NCI-H524 treated with DMSO at 0.1 percent for 48 hours (cell line): ENCODE data around the gene HPN.
"Not testable (repeated sequence)": the region's sequence is repeated elsewhere in the genome, so short reads cannot be mapped to it uniquely, and the experiment has no call there.

ENCODE experiments used
- DNase-seq: peaks from one replicate; lab custom pipeline; 2025; lab: John Stamatoyannopoulos, UW

Gene HPN

GRCh38 chr19:35009424-35010415 is 31.8 kb upstream of the HPN start:
- no peak for DNase-seq

DNA sequence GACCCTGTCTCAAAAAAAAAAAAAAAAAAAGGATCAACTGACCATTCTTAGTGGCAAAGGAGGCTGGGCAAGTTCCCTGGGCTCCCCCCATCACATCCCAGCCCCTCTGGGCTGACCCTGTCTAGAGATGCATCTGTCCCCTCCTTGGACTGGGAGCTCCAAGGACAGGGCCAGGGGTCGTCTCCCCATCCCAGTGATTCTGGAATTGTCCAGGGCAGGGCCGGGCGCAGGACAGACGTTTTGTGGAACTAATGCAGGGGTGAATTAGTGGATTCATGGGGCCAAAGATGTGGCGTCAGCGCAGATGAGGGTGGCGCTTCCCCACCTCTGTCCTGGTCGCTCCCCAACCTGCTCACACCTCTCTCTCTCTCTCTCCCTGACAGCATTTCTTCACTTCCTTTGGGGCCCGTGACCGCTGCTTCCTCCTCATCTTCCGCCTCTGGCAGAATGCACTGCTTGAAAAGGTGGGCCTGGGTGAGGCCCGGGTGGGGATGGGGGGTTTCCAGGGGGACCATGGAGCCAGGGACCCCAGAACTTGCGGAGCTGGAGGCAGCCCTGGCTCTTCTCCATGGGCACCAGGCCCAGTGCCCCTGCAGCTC is 30.3 kb upstream of the HPN start:
- no peak for DNase-seq

- DNase-seq: no peak
These were observed 29.5 kb upstream of the HPN start for GRCh38 chr19:35011737-35012682.

DNA sequence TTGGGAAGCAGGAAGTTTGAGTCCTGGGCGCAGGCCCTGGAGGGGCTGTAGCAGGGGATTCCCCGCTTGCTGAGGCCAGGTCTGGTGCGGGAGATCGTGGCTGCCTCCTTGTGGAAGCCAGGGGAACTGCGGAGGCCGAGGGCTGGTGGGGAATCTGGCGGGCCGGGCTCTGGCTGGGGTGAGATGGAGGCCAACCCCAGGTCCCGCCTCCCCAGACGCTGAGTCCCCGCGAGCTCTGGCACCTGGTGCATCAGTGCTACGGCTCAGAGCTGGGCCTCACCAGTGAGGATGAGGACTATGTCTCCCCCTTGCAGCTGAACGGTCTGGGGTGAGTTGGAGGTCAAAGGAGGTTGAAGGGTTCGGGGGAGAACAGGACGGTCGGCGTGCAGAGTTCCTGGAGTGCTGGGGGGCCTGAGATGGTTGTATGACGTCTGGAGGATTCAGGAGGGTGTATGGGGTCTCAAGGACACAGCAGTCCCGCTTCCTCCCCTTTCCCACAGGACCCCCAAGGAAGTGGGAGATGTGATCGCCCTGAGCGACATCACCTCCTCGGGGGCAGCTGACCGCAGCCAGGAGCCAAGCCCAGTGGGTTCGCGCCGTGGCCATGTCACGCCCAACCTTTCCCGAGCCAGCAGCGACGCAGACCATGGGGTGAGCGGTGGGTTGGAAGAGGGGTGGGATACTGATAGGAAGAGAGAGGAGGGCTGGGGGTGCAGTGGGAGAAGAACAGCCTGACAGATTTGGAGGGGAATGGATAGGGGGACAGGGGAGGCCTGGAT is 28.3 kb upstream of the HPN start:
- DNase-seq: no peak

DNA sequence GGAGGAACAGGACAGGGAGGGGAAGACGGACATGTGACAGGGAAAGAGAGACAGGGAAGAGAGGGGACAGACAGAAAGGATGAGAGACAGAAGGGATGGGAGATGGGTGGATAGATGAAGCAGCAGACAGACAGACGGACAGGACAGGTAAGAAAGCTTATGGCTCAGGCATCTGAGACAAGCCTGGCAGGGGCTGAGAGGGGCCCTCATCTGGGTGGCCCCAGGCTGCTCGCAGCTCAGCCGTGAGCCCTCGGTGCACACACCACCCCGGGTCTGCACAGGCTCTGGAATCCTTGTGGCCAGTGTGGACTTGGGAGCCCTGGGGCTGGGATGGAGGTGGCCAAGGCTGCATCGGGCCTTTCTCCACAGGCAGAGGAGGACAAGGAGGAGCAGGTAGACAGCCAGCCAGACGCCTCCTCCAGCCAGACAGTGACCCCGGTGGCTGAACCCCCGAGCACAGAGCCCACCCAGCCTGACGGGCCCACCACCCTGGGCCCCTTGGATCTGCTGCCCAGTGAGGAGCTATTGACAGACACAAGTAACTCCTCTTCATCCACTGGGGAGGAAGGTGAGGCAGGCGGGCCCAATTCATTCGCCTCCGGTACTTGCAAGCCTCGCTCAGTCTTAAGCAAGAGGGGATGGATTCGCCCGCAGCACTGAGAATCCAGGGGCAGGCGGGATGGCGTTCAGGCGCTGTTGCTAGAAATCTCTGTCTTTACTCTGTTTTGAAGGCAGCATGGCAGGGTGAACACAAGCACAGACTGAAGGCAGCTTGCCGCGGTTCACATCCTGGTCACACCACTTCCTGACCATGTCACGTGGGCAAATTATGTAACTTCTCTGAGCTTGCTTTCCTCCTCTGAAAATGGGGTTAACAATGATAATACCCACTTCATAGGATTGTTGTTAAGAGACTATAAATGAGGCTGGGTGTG is 27.4 kb upstream of the HPN start:
- DNase-seq: no peak

- DNase-seq: not testable (repeated sequence)
These were observed 26.7 kb upstream of the HPN start for GRCh38 chr19:35014774-35015173.

DNA sequence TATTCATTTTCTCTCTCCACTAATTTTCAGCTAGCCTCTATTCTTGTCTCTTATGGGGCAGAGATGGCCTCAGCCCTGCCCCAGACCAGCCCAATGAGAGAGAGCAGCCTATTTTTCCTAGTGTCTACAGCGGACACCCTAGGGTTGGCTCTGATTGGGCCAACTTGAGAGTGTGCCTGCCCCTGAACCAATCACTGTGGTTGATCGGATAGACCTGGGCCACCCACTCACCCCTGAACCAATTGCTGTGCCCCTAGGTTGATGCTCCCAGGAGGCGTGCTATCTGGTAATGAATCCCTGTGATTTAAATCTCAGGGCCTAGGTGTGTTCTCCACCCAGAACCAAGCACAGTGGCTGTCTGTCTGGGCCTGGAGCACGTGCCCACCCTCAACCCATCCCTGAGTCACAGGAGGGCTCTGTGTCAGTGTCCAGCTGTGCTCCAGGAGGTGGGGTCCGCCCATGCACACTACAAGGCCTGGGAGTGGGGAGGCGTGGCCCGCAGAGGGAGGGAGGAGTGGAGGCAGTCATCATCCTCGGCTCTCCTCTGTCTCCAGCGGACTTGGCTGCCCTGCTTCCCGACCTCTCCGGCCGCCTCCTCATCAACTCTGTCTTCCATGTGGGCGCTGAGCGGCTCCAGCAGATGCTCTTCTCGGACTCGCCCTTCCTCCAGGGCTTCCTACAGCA is 26.1 kb upstream of the HPN start:
- no peak for DNase-seq

DNA sequence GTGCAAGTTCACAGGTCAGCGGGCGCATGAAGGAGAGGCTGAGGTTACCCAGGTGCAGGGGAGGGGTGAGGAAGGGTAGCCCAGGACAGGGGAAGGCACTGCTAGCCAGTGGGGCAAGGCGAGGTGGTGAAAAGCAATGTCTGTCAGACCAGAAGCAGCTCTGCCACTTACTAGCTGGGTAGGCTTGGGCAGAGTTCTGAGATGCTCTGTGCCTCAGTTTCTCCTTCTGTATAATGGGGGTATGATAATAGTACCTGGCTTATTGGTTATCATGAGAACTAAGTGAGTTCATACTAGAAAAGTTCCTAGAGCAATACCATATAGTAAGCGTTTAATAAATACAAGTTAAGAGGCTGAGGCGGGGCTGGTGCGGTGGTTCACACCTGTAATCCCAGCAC is 25.6 kb upstream of the HPN start:
- DNase-seq: no peak

- DNase-seq: no peak
These were observed 24.0 kb upstream of the HPN start for GRCh38 chr19:35017507-35017906.

DNA sequence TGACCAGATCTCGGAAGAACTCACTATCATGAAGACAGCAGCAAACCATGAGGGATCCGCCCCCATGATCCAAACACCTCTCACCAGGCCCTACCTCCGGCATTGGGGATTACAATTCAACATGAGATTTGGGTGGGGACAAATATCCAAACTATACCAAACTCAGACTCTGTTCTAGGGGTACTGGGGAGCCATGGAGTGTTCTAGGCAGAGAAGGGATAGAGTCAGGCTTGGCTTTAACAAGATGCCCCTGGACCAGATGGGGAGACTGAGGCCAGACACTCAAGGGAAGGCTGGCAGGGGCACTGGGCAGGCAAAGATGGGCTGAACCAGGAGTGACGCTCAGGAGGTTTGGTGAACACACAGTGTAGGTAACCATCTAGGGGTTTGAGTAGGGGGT is 23.1 kb upstream of the HPN start:
- no peak for DNase-seq

DNA sequence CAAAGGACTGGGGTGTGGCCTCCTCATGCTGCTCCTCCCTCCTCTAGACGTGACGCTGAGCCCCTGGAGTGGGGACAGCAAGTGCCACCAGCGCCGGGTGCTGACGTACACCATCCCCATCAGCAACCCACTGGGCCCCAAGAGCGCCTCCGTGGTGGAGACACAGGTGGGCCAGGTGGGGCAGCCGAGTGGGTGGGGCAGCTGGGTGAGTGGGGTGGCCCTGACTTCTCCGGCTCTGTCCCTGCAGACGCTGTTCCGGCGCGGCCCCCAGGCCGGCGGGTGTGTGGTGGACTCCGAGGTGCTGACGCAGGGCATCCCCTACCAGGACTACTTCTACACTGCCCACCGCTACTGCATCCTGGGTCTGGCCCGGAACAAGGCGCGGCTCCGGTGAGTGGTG is 22.4 kb upstream of the HPN start:
- no peak for DNase-seq

- no peak for DNase-seq
These were observed 20.5 kb upstream of the HPN start for GRCh38 chr19:35021016-35021415.

DNA sequence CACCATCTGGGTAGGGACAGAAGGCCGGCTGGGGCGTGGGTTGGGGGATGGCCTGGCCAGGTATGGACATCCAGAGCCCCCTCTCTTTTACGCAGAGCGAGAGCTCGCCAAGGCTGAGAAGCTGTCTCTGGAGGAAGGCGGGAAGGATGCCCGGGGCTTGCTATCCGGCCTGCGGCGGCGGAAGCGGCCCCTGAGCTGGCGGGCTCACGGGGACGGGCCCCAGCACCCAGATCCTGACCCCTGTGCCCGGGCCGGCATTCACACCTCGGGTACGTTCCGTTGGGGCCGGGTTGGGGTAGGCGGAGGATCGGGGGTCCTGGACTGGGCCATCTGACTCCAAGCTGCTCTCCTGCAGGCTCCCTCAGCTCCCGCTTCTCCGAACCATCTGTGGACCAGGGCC is 19.9 kb upstream of the HPN start:
- DNase-seq: no peak

GRCh38 chr19:35022460-35022859 is 19.1 kb upstream of the HPN start:
- DNase-seq: no peak

GRCh38 chr19:35023428-35023827 is 18.1 kb upstream of the HPN start:
- no peak for DNase-seq

- DNase-seq: no peak
These were observed 17.4 kb upstream of the HPN start for GRCh38 chr19:35024095-35024494.

DNA sequence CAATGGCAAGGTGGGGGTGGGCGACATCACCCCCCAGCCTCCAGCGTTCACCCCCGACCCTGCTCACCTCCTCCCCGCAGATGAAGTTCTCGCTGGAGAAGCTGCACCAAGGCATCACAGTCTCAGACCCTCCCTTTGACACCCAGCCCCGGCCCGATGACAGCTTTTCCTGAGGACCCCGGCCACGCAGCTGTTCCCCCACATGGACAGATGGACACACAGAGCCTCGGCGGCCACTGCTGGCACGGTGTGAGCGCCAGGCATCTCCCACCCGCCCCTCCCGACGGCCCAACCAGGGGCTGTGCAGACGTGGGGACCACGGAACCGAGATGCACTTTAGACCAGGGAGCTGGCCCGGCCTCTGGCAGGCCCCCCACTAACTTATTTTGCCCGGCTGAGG is 15.6 kb upstream of the HPN start:
- no peak for DNase-seq

GRCh38 chr19:35026418-35026817 is 15.1 kb upstream of the HPN start:
- no peak for DNase-seq

GRCh38 chr19:35027009-35027408 is 14.5 kb upstream of the HPN start:
- no peak for DNase-seq
